SKM-1 treated with dmso at 0.1 percent for 144 hours (cell line): ENCODE data around the gene DUSP19.

ENCODE experiments used
- DNase-seq: peaks from one replicate; lab custom pipeline; 2025; ENCODE audit not compliant: unreplicated experiment; lab: John Stamatoyannopoulos, UW

The DUSP19 gene

DNA sequence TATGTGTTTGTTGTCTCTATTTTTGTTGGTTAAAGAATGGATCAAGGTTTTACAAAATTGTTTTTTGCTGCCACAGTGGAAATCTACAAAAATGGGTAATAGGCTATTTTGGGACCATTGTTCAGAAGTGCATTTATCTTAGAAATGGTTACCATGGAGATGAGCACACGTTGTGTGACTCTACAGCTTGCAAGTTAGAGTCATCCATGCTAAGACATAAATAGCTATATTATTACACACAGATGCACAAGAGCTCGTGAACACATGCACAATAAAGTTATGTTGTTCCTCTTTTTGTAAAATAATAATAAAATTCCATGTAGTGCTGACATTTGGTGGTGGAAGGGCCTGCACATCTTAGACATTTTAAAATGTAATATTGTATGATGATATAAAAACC is 15.5 kb upstream of the DUSP19 start:
- DNase-seq: no peak

DNA sequence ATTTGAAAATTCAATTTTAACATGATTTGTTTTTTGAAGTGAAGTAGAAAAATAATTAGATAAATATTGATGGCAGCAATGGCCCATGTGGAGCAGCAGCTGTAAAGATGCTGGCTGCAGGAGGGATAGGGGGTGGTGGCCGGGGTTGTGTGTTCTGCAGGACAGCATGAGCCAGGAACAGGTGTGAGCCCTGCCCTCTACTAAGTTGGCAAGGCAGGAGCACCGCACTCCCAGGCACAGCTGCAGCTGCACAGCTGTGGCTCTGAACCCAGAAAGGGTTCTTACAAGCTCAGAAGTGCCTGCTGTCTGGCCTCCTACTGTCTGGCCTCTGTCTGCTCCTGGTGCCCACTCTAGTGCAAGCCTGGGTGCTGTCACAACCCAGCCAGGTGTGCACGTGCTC is 10.0 kb upstream of the DUSP19 start:
- no peak for DNase-seq

DNA sequence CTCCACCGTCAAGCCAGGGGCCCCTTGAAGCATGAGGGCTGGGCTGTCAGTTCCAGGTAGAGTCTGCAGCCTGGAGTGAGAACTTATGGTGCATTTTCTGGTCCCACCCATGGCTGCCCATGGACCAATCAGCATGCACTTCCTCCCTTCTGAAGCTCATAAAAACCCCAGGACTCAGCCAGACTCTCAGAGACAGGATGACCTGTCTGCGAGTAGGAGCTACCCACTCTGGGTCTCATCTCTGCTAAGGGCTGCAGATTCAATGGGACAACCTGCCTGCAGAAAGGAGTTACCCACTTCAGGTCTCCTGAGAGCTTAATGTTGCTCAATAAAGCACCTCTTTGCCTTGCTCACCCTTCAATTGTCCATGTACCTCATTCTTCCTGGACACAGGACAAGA is 9.4 kb upstream of the DUSP19 start:
- DNase-seq: no peak

DNA sequence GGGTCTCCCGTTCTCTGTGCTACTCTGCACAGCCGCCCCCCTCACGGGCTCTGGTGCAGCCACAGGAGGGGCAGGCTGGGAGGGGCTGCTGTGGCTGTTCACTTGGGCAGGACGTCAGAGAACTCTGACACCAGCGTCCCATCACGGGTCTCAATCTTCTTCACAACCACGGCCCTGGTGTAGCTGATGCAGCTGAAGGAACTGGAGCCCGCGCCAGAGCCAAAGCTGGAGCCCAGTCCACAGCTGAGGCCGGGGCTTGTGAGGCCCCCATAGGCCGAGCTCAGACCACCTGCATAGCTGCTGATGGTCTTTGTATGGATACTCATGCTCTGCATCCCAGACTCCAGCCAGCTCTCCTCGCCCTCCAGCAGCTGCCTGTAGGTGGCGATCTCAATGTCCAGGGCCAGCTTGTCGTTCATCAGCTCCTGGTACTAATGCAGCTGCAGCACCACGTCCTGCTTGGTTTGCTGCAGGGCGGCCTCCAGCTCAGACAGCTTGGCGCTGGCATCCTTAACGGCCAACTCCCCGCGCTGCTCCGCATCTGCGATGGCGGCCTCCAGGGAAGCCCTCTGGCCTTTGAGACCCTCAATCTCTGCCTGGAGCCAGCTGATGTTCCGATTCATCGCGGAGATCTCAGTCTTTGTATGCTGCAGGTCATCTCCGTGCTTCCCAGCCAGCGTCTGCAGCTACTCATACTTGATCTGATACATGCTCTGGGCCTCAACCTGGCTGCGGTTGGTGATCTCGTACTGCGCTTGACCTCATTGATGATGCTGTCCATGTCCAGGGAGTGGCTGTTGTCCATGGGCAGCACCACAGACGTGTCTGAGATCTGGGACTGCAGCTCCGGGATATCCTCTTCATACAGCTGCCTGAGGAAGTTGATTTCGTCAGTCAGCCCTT is 7.4 kb upstream of the DUSP19 start:
- DNase-seq: peak; percentile 16

DNA sequence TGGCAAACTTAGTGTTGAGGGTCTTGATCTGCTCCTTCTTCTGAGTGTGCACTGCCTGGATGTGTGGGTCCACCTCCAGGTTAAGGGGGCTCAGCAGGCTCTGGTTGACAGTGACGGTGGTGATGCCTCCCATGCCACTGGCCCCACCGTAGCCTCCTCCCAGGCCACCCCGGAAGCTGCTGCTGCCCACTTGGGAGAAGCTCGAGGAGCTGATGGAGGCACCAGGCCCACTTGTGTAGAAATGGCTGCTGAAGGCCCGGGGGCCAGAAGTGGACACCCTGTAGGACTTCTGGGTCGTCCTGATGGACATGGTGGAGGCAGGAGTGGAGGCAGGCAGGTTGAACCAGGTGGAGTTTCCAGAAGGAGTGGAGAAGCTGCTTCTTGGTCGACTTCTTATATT is 6.4 kb upstream of the DUSP19 start:
- no peak for DNase-seq

DNA sequence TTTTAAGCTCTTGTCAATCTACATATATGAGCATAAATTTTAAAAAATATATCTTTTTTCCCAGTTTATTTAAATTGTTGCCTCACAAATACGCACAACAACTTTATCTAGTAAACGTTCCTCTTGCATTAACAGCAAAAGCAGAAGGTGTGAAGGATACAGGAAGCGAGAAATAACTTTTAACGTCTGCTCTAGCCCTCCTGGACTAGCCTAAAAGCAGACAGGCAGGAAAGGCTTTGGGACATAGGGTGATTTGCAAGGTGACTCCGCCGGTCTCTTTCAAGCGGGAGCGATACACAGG is 434 bp upstream of the DUSP19 start:
- DNase-seq: no peak

DNA sequence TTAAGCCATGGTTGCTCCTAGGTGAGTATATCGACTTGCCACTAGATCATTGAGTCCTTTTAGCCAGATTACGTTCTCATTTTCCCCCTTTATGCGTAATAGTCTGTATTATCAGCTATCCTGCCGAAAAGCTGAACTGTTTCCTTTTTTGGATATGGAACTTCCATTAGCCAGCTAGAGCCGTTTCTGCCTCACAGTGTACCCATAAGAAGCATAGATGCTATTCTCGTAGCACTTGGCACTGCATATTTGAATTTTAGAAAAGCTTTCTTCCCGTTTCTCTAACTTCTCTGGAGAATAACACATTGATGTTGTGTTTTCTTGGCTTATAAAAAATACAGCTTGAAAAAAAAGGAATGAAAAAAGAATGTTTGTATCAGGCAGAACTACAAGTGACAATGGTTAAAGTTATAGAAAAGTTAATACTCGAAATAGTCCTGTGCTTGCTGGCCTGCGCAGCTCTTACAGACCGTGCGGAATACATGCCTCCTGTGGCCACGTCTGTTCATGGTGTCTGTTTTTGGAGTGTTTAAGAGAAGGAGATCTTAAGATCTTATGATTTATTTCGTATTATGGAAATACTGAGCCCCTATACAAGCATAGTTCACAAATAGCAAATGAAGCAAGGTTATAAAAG is 710 bp downstream of the DUSP19 start:
- DNase-seq: no peak

DNA sequence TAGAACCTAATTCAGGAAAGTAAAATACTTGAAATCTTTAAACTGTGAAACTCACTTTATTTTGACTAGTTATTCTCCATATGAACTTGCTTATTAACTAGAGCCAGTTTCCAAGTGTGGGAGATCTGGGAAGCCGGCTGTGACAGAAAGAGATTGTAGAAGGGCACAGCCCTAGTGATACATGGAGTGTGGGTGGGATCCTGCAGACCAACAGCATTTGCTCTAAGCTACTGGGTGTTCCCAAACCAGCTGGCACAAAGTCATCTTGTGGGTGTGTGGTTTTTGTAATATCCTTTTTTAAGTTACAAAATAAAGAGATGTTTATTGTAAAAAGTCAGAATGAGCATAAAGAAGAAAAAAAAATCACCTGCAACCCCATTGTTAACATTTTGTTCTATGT is 3.4 kb downstream of the DUSP19 start:
- no peak for DNase-seq

DNA sequence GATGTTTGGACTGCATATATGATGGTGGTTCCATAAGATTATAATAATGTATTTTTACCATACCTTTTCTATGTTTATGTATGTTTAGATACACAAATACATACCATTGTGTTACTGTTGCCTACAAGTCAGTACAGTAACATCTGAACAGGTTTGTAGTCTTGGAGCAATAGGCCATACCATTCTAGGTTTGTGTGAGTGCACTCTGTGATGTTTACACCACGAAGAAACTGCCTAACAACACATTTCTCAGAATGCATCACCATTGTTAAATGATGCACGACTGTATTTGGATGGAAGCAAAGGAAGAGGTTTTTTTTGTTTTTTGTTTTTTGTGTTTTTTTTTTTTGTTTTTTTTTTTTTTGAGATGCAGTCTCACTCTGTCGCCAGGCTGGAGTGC is 9.5 kb downstream of the DUSP19 start:
- DNase-seq: no peak

DNA sequence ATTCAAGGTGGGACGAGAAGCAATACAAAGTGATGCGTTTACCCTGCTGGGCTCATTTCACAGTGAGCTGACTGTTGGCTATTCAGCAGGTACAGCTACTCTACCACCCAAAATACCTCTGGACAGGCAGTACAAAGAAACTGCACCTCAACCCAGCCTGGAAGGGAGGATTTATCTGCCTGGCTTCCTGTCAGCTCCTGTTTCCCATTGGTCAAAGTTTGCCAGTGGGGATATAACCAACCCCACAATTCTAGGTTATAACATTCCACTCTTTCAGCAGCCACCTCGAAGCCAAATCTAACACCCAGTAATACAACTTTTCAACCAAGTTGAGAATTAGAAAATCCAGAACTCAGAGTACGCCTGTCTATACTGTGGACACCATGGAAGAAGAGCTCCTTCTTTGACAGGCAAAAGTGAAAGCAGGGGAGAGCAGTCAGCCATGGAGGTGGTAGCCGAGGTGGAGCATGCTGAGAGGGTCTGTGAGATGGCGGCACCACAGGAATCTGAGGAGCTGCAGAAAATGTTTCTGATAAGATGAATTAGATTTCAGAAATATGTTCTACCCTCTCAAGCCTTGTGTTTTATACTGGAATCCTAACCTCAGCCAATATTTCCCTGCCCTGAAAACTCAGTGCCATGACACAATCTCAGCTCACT is 10.8 kb downstream of the DUSP19 start:
- no peak for DNase-seq

DNA sequence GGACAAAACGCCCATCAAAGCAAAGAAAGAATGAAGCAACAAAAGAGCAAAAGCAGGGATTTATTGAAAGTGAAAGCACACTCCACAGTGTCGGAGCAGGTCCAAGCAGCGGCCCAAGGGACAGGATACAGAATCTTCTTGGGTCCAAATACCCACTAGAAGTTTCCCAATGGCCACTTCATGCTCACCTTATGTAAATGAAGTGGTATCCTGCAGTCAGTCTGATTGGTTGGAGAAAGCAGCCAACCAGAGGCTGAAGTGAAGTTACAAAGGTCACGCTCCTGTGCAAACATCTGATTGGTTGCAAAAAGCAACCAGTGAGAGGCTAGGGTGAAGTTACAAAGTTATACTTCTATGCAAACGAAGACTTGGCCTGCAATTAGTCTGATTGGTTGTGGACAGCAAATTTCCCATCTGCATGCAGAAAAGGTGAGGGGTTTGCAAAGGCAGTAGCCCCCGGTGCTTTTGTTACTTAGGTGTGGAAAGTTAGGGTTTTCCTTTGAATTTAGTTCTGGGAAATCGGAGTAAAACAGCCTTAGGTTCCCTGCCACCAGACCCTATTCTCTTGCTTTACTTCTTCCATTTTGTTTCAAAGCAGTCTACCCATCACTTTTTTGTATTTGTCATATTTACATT is 12.9 kb downstream of the DUSP19 start:
- DNase-seq: no peak

DNA sequence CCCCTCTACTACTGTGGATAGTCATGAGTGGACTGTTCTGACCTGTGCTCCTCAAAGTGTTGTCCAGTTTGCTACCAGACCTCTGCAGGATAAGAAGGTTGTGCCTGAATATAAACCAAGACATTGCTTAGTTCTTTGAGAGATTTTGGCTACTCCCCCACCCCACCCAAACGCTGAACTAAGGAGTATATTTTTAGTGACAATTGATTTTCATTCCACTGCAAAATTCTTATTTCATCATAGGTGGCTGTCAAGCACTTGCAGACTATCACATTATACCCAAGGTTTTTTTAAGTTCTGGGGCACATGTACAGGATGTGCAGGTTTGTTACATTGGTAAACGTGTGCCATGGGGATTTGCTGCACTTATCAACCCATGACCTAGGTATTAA is 13.4 kb downstream of the DUSP19 start:
- DNase-seq: no peak

DNA sequence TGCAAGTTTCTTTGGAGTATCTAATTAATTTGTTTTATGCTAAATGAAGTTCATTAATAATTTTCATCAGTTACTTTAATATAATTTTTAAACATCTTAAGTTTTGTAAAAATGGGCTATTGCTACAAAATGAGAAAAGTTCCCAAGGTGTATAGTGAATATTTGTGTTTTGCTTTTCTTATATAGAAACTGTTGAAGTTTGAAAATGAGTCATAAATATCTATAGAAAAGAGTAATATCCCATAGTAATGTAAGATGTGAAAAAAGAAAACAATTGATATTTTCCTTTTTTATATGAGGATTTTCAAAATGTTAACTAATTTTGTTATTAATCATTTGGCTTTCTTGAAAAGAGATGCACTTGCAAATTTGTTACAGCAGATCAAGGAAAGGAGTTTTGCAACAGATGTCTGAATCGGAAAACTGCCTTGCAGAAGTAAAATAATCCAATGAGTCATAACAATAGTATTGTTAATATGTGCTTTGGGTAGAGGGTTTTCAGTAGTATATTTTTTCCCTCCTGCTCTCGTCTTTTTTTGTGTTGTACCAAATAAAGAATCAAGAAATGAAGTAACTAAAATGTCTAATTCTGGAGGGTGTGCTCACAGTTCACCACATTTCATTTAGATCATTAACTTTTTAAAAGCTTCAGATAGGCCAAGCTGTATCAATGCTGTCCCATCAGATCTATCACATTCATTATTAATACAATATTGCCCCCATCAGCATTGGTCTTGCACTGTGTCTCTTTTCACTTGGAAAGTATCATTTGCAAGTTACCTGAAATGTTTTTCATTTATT is 15.5 kb downstream of the DUSP19 start:
- no peak for DNase-seq

DNA sequence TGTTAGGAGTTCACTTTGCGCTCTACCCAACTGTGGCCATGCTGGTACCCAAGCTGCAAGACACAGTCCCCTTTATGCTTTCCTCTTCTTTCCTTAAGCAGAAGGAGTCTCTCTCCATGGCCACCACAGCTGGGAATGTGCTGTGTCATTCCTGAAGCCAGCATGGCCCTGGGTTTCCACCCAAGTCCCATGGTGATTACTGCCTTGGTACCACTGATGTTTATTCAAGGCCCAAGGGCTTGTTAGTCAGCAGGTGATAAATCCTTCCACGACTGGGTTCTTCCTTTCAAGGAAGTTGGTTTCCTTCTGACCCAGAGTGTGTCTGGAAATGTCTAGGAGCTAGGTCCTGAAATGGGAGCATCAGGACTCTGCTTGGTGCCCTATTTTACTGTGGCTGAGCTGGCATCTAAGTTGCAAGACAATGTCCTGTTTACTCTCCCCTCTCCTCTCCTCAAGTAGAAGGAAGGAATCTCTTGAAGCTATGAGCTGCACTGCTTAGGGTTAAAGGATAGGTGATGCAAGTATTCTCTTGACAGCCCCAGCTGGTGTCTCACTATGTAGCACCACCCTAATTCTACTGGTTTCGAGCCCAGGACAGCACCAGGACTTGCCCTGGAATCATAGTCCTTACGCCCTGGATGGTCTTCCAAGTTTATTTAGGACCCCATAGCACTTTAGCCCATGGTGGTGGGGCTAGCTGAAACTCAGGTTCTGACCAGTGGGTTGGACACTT is 27.0 kb downstream of the DUSP19 start:
- DNase-seq: no peak

DNA sequence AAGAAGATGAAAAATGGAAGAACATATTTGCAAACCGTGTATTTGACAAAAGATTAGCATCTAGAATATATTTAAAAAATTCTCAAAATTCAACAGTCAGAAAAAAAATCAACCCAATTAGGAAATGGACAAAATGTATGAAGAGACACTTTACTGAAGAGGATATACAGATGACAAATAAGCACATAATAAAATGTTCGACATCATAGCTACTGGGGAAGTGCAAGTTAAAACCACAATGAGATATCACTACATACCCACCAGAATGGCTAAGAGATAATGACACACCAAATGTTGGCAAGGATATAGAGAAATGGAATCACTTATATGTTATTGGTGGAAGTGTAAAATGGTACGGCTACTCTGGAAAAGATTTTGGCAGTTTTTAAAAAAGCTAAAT is 34.0 kb downstream of the DUSP19 start:
- no peak for DNase-seq

DNA sequence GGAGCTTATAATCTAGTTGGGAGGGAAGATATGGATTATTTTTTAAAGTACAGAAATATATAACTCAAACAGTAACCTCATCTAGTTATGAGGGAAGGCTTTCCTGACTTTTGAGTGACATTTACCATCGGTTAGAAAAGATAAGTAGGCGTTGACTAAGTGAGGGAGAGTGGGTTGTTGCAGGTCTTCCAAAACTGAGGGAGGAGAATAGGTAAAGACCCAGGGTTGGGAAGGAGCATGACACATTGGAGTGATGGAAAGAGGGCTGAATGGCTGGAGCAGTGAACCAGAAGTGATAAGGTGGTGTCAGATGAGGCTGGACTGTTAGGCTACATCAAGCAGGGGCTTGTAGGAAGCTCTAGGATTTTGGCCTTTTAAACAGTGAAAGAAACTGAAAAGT is 35.1 kb downstream of the DUSP19 start:
- DNase-seq: no peak

DNA sequence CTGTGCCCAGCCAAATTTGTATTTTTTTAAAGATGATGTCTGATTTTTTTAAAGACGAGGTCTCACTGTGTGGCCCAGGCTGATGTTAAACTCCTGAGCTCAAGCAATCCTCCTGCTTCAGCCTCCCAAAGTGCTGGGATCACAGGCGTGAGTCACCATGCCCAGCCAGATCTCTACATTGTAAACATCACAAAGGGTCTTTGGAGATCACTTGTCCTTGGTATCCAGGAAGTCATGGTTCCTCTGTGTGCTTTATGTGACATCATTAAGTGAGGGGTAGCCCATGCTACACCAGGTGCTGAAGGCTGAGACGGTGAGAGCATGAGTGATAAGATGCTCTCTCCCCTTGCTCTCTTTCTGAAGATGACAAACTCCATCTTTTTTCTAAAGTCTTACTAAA is 38.7 kb downstream of the DUSP19 start:
- no peak for DNase-seq

DNA sequence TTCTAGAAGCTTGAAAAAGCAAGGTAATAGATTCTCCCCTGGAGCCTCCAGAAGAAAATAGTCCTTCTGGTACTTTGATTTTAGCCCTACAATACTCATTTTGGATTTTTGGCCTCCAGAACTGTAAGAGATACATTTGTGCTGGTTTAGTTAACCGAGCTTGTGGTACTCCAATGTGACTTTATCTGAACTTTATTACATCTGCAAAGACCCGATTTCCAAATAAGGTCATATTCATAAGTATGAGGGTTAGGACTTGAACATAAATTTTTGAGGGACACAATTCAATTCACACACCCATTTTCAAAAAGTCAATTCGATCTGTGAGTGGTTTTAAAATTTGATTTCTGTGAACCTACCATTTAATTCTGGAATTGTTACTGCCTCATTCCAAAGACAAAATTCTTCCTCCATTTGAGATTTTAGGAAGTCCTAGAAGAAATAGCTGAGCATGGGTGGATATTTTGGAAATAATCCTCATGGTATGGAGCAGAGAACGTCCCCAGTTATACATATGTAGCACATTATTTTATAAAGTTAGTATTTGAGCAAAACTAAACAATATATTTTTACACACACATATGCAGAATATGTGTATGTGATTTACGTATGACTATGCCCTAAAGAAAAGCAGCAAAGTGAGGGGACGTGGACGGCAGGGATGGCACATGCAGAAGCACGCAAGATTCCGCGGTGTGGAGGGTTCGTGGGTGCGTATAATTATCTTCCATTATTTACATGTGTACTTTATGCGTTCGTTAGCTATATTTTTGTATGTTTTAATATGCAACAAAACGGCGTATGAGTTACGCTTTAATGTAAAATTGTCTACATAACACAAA is 44.8 kb downstream of the DUSP19 start:
- DNase-seq: no peak

DNA sequence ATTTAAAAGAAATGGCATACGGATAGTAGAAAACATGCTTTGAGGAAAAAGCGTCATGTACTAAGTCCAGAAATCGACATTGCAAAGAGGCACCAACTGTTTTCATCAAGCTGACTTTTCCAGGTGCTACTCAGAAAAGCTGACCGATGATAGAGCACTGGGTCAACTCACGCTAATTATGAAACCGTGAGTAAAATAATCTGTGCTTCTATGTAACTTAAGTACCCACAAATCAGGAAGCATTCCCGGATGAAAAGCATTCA is 45.3 kb downstream of the DUSP19 start:
- no peak for DNase-seq
